Peyer's patch (tissue), 4 donors: ENCODE data around the gene PCK1.

Experiments used
- POLR2A ChIP-seq, 2 donors: fragments of 450-650 bp; IDR thresholded peaks; one replicate each; pipeline ENCODE4 v1.5.1; 2017; ENCODE audit warnings: antibody characterized with exemption in 2 of 2, mild to moderate bottlenecking in 2 of 2, moderate library complexity in 2 of 2
- TF ChIP-seq, protein P1 (sequence below), 6 experiments: fragments of 450-650 bp in 4 of 6; fragments of 200-600 bp in 2 of 6; sonication (generic) in 1 of 6; IDR thresholded peaks; one replicate each; pipeline ENCODE4 v1.5.1; 2017 to 2019; ENCODE audit warnings: antibody characterized with exemption in 6 of 6, mild to moderate bottlenecking in 3 of 6, moderate library complexity in 1 of 6

DNA sequence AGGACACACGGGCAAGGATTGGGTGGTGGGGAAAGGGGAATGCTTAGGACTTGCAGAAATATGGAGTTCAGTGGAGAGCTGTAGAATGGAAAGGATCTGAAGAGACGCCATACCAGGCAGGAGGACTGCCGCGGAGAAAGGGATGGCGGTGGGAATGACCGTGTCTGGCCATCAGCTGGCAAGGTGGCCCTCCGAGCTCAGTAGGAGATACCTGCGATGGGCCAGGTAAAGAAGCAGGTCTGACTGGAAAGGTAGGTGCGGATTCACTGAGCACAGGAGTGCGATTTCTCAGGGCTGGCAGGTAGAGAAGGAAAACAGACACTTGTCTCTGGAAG is 26.0 kb downstream of the PCK1 start:
- TF ChIP-seq, protein P1, sequence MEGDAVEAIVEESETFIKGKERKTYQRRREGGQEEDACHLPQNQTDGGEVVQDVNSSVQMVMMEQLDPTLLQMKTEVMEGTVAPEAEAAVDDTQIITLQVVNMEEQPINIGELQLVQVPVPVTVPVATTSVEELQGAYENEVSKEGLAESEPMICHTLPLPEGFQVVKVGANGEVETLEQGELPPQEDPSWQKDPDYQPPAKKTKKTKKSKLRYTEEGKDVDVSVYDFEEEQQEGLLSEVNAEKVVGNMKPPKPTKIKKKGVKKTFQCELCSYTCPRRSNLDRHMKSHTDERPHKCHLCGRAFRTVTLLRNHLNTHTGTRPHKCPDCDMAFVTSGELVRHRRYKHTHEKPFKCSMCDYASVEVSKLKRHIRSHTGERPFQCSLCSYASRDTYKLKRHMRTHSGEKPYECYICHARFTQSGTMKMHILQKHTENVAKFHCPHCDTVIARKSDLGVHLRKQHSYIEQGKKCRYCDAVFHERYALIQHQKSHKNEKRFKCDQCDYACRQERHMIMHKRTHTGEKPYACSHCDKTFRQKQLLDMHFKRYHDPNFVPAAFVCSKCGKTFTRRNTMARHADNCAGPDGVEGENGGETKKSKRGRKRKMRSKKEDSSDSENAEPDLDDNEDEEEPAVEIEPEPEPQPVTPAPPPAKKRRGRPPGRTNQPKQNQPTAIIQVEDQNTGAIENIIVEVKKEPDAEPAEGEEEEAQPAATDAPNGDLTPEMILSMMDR (IDR thresholded peaks at IDR 0.05) = no peak
- no peak for TF ChIP-seq POLR2A (IDR thresholded peaks at IDR 0.05)
